ENCODE data around the gene MBNL2.
"Not testable (repeated sequence)": the region's sequence is repeated elsewhere in the genome, so short reads cannot be mapped to it uniquely, and the experiment has no call there.

The MBNL2 gene

DNA sequence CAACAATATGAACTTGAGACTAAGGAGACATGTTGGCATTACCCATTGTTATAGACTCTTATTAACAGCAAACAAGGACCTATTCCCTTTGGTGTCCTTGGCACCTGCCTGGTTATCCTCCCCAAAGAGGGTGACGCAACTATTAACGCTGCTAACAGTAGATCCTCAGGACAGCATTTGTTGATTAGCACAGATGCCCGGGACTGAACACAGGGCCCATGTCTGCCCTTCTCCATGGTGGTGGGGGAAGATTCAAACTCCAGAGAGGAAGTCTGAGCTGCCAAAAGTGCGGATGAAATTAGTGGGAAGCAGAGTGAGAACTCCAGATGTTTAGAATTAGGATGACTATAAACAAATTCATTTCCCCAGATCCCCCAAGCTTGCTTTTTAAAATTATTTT lies 110.6 kb downstream of the MBNL2 start:
- no peak for DNase-seq

DNA sequence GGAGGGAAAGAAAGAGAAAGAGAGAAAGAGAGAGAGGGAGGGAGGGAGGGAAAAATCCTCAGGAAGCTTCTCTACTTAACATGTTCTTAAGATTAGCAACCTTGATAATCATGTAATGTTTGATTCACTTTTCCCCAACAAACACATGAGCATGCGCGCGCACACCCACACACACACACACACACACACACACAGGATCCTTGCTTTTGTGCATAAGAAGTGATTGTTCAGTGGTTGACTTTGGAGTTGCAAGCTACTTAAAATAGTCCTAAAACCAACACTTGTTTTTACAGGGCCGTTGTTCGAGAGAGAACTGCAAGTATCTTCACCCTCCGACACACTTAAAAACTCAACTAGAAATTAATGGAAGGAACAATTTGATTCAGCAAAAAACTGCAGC lies 111.8 kb downstream of the MBNL2 start:
- DNase-seq, result no peak

DNA sequence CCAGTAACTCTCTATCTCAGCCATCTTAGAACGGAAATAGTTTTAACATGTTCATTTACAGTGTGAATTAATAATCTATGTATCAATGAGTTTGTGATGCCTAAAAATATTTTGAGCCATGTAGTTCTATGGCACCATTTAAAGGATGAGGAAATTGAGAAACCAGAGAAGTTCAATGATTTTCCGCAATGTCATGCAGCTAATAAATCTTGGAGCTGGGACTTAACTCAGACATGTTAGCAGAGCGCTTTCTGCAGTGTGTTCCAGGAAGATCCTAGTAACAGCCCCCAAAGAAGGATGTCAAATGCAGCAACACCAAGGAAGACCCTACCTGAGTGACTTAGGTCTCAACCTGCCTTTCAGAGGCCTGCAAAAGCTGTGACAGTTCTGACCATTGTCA lies 112.6 kb downstream of the MBNL2 start:
- DNase-seq, result no peak

DNA sequence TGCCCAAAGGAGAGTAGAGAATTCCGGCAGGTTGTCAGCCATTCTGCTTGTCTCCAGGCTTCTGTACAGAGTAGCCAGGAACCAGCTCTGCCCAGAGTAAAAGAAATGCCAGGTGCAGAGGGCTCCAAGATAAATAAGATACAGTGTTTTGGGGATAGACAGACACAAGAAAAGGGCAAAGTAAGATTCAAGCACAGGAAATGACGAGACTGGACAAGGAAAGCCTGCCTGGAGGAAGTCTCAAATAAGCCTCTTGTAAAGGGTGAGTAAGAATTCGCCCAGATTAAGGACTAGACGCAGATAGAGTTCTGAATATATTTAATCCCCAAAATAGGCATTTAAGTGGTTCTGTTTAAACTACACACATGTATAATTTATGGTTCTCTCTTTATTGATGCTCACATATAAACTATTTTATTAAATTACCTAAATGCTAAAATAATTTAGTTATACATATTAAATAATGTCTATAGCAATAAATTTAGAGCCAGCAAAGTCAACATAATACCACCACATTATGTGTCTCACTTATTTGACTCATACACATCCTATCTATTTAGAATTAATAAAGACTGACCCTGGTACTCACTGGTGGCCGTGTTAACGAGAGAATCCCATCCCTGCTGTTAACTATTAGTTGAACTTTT lies 113.5 kb downstream of the MBNL2 start:
- no peak for DNase-seq

DNA sequence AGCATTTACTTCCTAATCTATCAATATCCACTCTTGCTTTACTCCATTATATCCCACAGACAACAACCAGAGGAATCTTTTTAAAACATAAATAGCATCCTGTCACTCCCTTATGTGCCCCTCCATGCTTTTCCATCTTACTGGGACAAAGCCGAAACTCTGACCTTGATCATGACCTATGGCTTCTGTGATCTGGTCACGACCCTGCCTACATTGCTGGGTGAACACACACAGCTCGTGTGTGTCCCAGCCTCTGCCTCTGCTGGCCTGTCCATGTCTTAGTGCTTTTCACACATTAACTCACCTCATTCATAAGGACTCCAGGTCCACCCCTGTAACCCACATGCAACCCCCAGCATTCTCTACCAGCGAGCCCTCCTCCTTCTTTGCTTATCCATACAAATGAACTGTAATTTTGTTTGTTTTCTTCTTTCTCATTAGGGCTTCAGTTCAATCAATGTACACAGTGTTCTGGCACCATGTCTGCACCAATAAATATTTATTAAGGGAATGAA lies 115.9 kb downstream of the MBNL2 start:
- no peak for DNase-seq

DNA sequence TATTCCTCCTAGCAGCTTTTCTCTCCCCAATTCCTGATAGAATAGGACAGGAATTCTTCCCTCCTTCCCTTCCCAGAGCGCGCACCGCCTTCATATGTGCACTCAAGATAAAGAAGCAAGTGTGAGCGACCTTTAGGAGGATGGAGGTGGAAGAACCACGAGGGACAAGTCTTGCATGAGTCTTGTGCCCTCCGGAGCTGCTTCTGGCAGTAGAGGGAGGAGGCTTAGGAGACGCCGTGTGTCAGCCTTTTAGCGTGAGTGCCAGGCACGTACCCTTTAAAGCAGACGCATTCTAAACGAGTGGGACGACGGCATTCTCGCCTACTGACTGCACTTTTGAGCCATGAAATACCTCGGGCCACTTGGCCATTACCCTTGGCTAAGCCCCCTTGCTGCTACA lies 116.4 kb downstream of the MBNL2 start:
- no peak for DNase-seq

DNA sequence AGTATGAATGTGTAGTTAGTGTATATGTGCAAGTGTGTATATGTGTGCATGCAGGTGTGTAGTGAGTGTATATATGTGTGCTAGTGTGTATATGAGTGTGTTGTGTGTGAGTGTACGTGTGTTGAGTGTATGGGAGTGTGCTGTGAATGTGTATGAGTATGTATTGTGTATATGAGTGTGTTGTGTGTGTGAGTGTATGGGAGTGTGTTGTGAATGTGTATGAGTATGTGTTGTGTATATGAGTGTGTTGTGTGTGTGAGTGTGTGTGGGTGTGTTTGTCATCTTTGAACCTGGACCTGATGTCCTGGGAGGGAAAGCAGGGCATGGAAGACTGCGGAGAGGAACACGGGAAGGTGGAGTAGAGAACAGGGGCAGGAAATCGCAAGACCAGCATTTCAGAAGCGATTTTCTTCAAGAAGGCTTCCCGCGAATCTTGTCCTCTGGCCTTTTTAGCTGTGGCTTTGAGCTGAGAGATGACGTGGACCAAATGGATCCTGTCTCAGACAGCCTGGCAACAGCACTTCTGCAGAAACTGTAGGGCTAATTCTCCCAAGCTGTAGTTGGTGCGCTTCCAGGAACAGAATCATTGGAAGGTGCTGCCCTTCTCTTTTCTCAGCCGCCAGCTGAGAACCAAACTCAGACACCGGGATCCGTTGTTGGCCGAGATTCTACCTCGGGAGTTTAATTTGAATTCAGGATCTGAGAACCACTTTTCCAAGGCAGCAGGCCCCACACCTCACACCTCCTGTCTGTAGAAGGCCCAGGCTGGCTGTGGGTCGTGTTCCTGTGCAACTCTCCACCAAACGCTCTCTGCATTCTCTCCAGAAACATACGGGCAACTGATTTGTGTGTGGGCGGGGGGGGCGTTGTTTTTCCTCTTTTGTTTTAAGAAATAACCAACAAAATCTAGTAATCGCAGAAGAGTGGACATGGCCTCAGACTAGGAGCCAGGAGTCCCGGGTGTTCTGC lies 117.2 kb downstream of the MBNL2 start:
- no peak for DNase-seq

DNA sequence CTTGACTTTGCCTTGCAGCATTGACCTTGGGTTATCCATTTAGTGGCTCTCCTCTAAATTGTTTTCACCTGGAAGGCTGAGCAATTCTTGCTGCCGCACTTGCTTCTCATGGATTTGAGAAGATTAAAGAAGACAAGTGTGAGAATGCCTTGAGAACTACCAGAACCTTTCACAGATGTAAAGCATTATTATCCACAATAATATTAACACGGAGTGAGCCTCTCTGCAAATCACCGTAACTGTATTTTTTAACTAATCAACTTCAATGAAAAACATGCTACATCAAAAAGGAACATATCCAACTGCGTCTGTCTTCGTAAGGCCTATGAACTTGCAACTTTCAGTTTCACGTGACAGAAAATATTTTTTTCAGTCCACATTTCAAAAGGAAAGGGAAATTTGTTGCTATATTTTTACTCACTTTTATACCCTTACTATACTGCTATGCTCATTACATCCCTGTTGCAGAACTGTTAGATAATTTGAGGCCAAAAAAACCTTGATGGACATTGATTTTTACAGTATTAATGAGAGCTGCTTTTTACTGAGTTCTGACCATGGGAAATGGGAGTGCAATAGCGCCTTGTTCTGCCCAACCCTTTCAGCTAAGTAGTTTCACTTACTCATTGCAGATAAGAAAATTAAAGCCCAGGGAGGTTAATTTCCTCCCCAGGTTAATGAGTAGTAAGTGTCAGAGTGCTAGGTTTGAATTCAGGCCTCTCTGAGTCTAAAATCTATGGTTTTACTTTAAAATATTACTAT lies 118.0 kb downstream of the MBNL2 start:
- no peak for DNase-seq

DNA sequence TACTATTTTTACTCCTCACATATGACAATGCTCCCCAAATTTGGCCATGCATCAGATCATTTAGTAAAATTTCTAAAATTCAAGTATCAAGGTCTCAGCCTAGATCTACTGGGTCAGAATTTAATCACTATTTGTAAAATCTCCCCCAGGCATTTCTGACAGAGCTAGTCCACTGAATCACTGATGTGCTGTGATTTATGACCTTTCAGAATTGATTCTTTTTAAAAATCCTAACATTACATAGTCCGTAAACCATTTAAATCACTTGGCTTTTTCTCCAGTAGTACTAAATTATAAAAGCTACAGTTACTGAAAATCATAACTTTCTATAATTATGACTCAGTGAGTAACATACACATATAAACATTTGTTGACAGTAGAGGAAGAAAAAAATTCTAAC lies 119.0 kb downstream of the MBNL2 start:
- DNase-seq, result no peak

DNA sequence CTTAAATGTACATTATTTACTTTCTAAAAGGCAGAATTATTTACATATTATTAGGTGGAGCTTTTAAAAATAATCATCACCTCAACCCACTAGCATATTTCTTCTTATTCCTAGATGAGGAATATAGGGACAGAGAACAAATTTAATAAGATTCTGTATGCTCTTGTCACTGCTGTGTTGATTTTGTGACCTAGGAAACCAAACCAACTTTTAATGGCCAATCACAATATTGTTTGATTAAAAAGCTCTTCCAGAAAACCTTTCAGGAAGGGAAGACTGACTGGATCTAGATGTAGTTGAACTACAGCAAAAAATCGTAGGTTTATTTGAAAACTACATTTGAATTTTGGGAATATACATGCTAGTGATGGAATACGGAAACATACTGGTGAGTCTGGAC lies 120.0 kb downstream of the MBNL2 start:
- no peak for DNase-seq

DNA sequence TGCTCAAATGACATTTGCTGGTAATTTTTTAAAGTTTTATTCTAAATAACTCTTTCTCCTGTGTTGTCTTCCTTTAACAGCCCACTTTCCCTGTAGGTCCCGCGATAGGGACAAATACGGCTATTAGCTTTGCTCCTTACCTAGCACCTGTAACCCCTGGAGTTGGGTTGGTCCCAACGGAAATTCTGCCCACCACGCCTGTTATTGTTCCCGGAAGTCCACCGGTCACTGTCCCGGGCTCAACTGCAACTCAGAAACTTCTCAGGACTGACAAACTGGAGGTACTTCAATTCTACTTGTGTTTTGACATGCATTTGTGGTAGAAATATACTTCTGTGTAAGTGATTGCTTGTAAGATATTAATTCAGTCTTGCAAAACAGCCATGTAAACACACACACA lies 120.8 kb downstream of the MBNL2 start:
- DNase-seq, result no peak

DNA sequence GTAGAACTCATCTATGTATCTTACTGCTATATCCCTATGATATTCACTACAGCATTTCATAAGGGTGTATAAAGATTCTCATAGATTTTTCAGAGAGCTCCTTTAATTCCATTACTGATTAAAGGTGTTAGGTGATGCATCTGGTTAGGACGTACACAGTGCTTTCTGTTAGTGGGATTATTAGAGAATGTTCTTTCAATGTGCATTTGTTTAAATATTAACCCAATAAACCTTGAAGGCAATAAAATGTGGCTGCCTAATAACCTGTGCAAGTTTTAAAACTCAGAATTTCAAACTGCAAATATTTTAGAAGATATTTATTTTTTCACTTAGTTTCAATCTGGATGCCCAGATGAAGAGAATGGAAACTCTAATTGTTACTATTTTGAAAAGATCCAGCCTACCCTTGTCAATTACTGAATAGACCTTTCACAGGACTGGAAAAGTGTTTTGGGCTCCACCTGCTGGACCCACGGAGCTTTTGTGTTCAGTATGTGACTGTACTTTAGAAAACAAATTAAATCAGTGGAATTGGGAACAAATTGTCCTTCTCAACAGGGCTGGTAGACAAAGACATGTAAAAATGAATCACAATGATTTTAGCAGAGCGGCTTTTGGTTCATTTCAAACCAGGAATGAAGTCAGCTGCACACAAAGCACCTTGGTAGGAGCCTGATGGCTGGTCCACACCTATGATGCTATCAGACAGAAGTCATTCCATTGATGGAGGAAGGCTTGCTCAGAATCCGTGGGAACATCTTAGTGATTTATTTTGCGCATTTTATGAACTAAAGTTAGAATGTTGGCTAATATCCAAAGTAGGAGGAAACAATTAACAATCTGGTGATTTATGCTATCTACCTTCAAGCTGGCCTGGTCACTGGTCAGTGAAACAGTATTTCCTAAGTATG lies 122.4 kb downstream of the MBNL2 start:
- no peak for DNase-seq

DNA sequence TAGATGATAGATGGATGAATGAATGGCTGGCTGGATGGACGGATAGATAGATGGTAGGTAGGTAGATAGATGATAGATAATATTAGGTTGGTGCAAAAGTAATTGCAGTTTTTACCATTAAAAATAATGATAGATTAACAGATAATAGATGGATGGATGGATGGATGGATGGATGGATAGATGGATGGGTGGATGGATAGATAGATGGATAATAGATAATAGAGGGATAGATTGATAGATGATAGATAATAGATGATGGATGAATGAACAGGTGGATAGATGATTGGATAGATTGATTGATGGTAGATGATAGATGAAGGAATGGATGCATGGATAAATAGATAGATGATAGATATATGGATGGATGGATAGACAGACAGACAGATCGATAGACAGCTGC lies 124.0 kb downstream of the MBNL2 start:
- DNase-seq, result no peak

DNA sequence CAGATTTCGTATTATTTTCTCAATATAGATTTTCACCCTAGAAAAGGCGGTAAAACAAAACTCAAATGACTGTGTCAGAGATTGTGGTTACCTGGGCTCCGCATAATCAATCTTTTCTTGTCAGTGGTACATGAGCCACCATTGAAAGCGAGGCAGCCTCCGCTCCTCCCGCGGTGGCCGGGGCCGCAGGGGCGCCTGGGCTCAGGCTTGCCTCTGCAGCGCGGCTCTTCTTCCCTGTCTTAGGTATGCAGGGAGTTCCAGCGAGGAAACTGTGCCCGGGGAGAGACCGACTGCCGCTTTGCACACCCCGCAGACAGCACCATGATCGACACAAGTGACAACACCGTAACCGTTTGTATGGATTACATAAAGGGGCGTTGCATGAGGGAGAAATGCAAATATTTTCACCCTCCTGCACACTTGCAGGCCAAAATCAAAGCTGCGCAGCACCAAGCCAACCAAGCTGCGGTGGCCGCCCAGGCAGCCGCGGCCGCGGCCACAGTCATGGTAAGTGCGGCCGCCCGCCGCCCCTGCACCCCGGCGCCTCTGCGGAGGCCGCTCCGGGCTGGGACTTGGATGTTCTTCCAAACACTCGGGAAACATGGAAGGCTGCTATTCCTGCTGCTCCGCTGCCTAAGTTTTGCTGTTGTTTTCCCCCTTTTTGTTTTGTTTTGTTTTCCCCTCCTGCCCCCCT lies 124.6 kb downstream of the MBNL2 start:
- no peak for DNase-seq

DNA sequence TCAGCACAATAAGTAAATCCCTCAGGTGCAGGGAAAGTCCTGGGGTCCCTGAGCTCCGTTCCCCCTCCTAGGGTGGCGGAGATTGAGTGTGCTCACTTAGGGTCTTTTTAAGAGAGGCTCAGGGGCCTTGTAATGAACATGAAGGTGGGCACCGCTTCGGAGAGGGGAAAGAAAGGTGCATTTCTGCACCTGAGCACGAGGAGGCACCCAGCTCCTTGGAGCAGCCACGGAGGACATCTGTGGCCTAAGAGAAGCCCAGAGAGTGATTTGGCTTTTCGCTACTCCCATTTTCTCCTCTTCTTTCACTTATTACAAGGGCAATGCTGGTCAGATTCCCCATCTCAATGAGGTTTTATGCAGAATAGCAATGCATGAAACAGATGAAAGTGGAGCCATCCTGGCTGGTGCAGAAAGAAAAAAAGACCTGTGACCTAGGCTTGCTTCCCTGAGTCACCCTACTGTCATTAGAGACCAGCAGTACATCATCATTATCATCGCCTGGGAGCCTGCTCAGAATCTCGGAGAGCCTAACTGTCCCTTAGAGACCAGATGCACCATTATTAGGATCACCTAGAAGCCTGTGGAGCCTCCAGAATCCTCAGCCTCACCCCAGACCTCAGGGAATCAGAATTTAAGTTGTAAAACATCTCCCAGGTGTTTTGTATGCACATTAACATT lies 125.3 kb downstream of the MBNL2 start:
- DNase-seq, result no peak

DNA sequence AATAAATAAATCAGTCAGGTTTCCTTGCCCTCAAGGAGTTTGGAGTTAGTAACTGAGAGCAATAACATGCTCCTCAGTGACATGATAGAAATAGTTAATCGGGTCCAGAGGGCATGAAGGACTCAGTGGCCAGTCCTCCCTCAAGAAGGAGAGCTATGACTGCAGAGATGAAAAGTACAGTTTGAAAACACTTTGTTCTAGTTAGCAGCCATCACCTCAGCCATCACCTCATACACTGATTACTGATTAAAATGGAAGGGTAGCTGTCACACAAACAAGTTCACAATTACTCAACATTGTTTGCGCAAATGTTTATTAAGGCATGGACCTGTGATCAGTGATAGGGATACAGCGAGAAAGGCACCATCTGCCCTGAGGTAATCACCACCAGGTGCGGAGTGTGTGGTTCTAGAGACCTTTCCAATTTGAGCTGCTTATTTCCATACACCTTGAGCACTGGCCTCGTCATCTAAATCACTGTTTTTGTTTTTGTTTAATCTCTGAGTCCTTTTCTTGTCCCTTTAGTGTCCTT lies 126.5 kb downstream of the MBNL2 start:
- no peak for DNase-seq

DNA sequence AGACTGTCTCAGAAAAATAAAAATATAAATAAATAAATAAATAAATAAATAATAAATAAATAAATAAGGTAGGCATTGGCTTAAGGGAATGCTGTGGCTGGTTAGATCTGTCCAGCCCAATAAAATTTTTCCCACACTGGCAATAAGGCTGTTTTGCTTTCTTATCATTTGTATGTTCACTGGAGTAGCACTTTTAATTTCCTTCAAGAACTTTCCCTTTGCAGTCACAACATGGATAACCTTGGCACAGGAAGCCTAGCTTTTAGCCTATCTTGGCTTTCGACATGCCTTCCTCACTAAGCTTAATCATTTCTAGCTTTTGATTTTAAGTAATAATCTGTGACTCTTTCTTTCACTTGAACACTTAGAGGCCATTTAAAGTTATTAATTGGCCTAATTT lies 129.9 kb downstream of the MBNL2 start:
- DNase-seq, result not testable (repeated sequence)

DNA sequence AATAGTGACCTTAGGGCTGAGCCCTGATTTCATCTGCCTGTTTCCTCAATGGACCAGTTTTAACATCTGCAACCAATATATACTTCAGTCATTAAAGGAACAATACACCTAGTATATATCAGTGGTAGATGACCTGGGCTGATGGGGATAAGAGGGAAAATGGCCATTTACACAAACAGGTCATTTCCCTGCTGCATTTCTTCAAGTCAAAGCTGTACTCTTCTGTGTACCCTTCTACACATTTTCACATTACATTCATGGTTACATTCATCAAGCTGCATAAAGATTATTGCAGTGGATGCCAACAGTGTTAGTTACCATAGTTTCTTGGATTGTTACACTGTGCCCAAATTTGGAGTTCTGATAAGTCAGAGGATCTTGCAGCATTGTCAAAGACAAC lies 130.7 kb downstream of the MBNL2 start:
- no peak for DNase-seq

DNA sequence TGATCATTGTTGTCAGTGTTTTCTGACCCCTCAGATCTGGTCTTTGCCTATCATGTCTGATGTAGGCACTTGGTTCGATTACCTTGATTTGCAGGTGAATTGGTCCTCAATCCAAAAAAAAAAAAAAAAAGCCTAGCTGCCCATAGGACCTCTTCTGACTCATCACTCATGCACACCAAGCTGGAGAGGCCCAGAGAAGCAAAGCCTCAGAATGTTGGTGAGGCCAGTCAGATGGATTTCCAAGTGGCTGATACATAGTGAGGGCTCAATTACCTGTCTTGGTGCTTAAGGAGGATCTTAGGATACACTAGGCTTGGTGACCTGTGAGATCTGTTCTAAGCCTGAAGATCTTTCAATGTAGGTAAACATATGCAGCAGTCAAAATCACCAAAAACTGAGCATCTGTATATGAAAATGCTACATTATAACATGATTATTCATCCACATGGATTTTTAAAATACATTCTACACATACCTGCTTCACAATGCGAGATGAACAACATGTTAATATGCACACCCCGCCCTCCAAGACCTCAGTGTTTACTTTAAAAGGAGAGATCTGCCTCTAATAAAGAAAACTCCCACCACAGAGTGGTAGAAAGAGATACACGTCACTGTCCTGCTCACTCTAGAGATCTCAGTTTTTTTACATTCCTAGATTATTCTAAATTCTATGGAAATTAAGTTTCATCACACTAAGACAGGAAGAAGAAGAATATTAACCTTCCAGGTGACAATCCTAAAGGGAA lies 132.0 kb downstream of the MBNL2 start:
- DNase-seq, result no peak

DNA sequence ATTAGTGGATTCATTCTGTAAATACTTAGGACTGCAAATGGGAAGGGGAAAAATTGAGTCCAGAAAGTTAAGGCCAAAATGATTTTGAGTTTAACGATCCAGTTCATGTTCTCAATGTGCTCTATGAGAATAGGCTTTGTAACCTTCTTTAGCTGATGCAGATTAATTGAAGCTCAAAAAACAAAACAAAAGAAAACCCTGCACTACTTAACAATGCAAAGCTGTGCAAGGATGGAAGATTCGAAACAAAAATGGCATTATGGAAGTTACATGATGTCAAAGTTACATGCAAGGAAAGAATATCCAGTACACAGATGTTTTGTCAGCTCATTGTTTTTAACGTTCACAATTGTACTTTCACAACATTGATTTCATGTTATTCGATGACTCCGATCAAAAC lies 132.7 kb downstream of the MBNL2 start:
- no peak for DNase-seq
